HCT116 (cell line): ENCODE data around the gene PBX1. TPM values are rescaled to one million over a fixed set of nuclear protein-coding genes. Genes with fewer than 3 reads are reported as not detected.

Experiments
- ATAC-seq: fragments of 200-7000 bp; cut with Tn5 transposase; 2 replicates; pipeline ENCODE4 v1.9.1; 2020; ENCODE audit warnings: mild to moderate bottlenecking, moderate library complexity
- BruUV-seq: library from RNA; stranded (reverse); fragments of 400-500 nt; replicated peaks from 2 replicates; lab custom pipeline; 2021; lab: Mats Ljungman, UMichigan
- CTCF ChIA-PET: fragments of 300-600 bp; sonication (Branson Sonifier 250); formaldehyde crosslinking; loops from one replicate; lab custom pipeline; 2021; ENCODE audit warnings: antibody characterized with exemption; lab: Charles Lee
- POLR2A ChIA-PET: fragments of 300-600, 350-600 bp; sonication (Branson Sonifier 250); formaldehyde crosslinking; loops from one replicate; lab custom pipeline; 2021; ENCODE audit warnings: antibody characterized with exemption; lab: Charles Lee
- RAD21 ChIA-PET, 2 experiments: fragments of 300-600 bp; sonication (Branson Sonifier 250); formaldehyde crosslinking; loops; one replicate each; lab custom pipeline; 2023; ENCODE audit warnings: low total read pairs in 2 of 2; ENCODE audit not compliant: uncharacterized antibody in 2 of 2, unreplicated experiment in 2 of 2, low non-redundant PET in 1 of 2; lab: Charles Lee
- DNase-seq: peaks from one replicate; pipeline ENCODE4 v3.0.0-alpha.2; 2010; ENCODE audit warnings: low read depth, low spot score
- H2AFZ ChIP-seq: fragments of 200-600 bp; shearing (Covaris generic), sonication (generic); 2 replicates; pipeline ENCODE4 v1.6.1; 2017; ENCODE audit warnings: low read depth, mixed run types, mixed read lengths, antibody characterized with exemption, low read length; ENCODE audit not compliant: poor library complexity, severe bottlenecking
- H3K27ac ChIP-seq: 2 replicates; pipeline ENCODE4 v1.5.1; 2012; ENCODE audit warnings: low read depth, low read length
- H3K27me3 ChIP-seq: fragments of 200-600 bp; sonication (generic); 2 replicates; pipeline ENCODE4 v1.6.1; 2016; ENCODE audit warnings: mixed run types, low read length, mixed read lengths; ENCODE audit not compliant: insufficient read depth
- H3K36me3 ChIP-seq, 2 experiments: fragments of 200-500 bp in 1 of 2; fragments of 200-600 bp in 1 of 2; sonication (Bioruptor generic) in 1 of 2; sonication (generic) in 1 of 2; 2 replicates each; pipeline versions ENCODE4 v1.5.1 to v1.6.1; 2014 to 2016; ENCODE audit warnings: low read length in 2 of 2, inconsistent platforms in 1 of 2, mixed read lengths in 1 of 2, mixed run types in 1 of 2; ENCODE audit not compliant: insufficient read depth in 2 of 2, control insufficient read depth in 1 of 2
- H3K4me1 ChIP-seq, 2 experiments: fragments of 200-600 bp in 1 of 2; sonication (generic) in 1 of 2; 2 replicates each; pipeline versions ENCODE4 v1.5.1 to v1.6.1; 2012 to 2017; ENCODE audit warnings: low read length in 2 of 2, inconsistent platforms in 1 of 2, mild to moderate bottlenecking in 1 of 2, mixed read lengths in 1 of 2, mixed run types in 1 of 2, moderate library complexity in 1 of 2; ENCODE audit not compliant: insufficient read depth in 2 of 2, control insufficient read depth in 1 of 2
- H3K4me2 ChIP-seq: fragments of 200-600 bp; sonication (generic); 2 replicates; pipeline ENCODE4 v1.6.1; 2017; ENCODE audit warnings: mixed run types, low read length, mixed read lengths
- H3K4me3 ChIP-seq, 2 experiments: fragments of 200-600 bp in 1 of 2; sonication (generic) in 1 of 2; replicated peaks in 1 of 2; 2 replicates each; pipeline ENCODE4 v1.5.1; 2011 to 2016; ENCODE audit warnings: low read length in 2 of 2, control low read depth in 1 of 2, low read depth in 1 of 2, mild to moderate bottlenecking in 1 of 2, mixed read lengths in 1 of 2, mixed run types in 1 of 2
- H3K79me2 ChIP-seq: fragments of 200-600 bp; sonication (generic); 2 replicates; pipeline ENCODE4 v1.6.1; 2017; ENCODE audit warnings: mild to moderate bottlenecking, mixed run types, low read length, moderate library complexity, mixed read lengths; ENCODE audit not compliant: insufficient read depth
- H3K9ac ChIP-seq: fragments of 200-600 bp; sonication (generic); 2 replicates; pipeline ENCODE4 v1.6.1; 2016; ENCODE audit warnings: low read length, mixed read lengths
- H3K9me2 ChIP-seq: fragments of 200-600 bp; sonication (generic), shearing (Covaris generic); 2 replicates; pipeline ENCODE4 v1.6.1; 2017; ENCODE audit warnings: mixed run types, mild to moderate bottlenecking, moderate library complexity; ENCODE audit not compliant: insufficient read depth
- H3K9me3 ChIP-seq, 2 experiments: fragments of 200-500 bp in 1 of 2; fragments of 200-600 bp in 1 of 2; sonication (Bioruptor generic) in 1 of 2; sonication (generic) in 1 of 2; 2 replicates each; pipeline ENCODE4 v1.6.1; 2014 to 2017; ENCODE audit warnings: low read length in 2 of 2, mixed read lengths in 2 of 2, inconsistent platforms in 1 of 2, low read depth in 1 of 2, mild to moderate bottlenecking in 1 of 2, mixed run types in 1 of 2, moderate library complexity in 1 of 2; ENCODE audit not compliant: control insufficient read depth in 1 of 2, insufficient read depth in 1 of 2
- H4K20me1 ChIP-seq: fragments of 200-600 bp; sonication (generic), shearing (Covaris generic); 2 replicates; pipeline ENCODE4 v1.6.1; 2017; ENCODE audit warnings: mixed run types, mild to moderate bottlenecking, moderate library complexity; ENCODE audit not compliant: insufficient read depth
- CBX3 ChIP-seq: IDR thresholded peaks from 2 replicates; pipeline ENCODE4 v1.6.1; 2012; ENCODE audit warnings: low read depth
- EGR1 ChIP-seq: IDR thresholded peaks from 2 replicates; pipeline ENCODE4 v1.6.1; 2012; ENCODE audit warnings: low read depth
- EZH2 ChIP-seq: fragments of 200-600 bp; sonication (generic); IDR thresholded peaks from 2 replicates; pipeline ENCODE4 v1.6.1; 2017; ENCODE audit warnings: antibody characterized with exemption, mixed run types
- EZH2phosphoT487 ChIP-seq: fragments of 200-600 bp; IDR thresholded peaks from 2 replicates; pipeline ENCODE4 v1.6.1; 2018; ENCODE audit warnings: antibody characterized with exemption, borderline replicate concordance
- POLR2AphosphoS5 ChIP-seq: IDR thresholded peaks from 2 replicates; pipeline ENCODE4 v1.6.1; 2011; ENCODE audit warnings: mild to moderate bottlenecking, low read depth, low read length, moderate library complexity
- RAD21 ChIP-seq: IDR thresholded peaks from 2 replicates; pipeline ENCODE4 v1.6.1; 2012; ENCODE audit warnings: low read depth, mild to moderate bottlenecking
- SIN3A ChIP-seq: IDR thresholded peaks from 2 replicates; pipeline ENCODE4 v1.6.1; 2012; ENCODE audit warnings: low read depth
- SP1 ChIP-seq: IDR thresholded peaks from 2 replicates; pipeline ENCODE4 v1.6.1; 2012; ENCODE audit warnings: low read depth
- SRF ChIP-seq: IDR thresholded peaks from 2 replicates; pipeline ENCODE4 v1.6.1; 2012; ENCODE audit warnings: low read depth
- TCF7L2 ChIP-seq: IDR thresholded peaks from 2 replicates; pipeline ENCODE4 v1.7.0; 2011; ENCODE audit warnings: borderline replicate concordance, inconsistent platforms; ENCODE audit not compliant: insufficient read depth, insufficient read length; ENCODE audit errors: extremely low read depth
- YY1 ChIP-seq: IDR thresholded peaks from 2 replicates; pipeline ENCODE4 v1.6.1; 2011; ENCODE audit warnings: low read length, low read depth, moderate library complexity, mild to moderate bottlenecking; ENCODE audit not compliant: insufficient replicate concordance; ENCODE audit errors: extremely low read depth
- ZFX ChIP-seq: fragments of 450-650 bp; IDR thresholded peaks from 2 replicates; pipeline ENCODE4 v1.6.1; 2017
- ZNF274 ChIP-seq: fragments of 200-500 bp; sonication (Bioruptor generic); IDR thresholded peaks from 2 replicates; pipeline ENCODE4 v1.6.1; 2014; ENCODE audit warnings: mild to moderate bottlenecking, low read depth, low read length, inconsistent platforms
- intact Hi-C: fragments of 100-400 bp; cut with micrococcal nuclease; formaldehyde crosslinking; loops from 2 replicates; pipeline ENCODE4 v1.10.0; 2022
- total RNA-seq: library from RNA; stranded (reverse); gene quantifications from one replicate; pipeline ENCODE4 v1.2.1, GENCODE V29; 2021; ENCODE audit not compliant: unreplicated experiment
- TF ChIP-seq, protein P1 (sequence below): IDR thresholded peaks from 2 replicates; pipeline ENCODE4 v1.6.1; 2012; ENCODE audit warnings: low read depth
- TF ChIP-seq, protein P2 (sequence below): IDR thresholded peaks from 2 replicates; pipeline ENCODE4 v1.6.1; 2012
- TF ChIP-seq, protein P3 (sequence below): IDR thresholded peaks from 2 replicates; pipeline ENCODE4 v1.6.1; 2012
- TF ChIP-seq, protein P4 (sequence below), 3 experiments: fragments of 200-600 bp in 1 of 3; sonication (generic) in 1 of 3; IDR thresholded peaks in 2 of 3; conservative IDR thresholded peaks in 1 of 3; 2 replicates each; pipeline ENCODE4 v1.5.1; 2012 to 2017; ENCODE audit warnings: low read depth in 2 of 3, low read length in 2 of 3, antibody characterized with exemption in 1 of 3, borderline replicate concordance in 1 of 3, control low read depth in 1 of 3, mild to moderate bottlenecking in 1 of 3, mixed read lengths in 1 of 3, mixed run types in 1 of 3, moderate library complexity in 1 of 3; ENCODE audit not compliant: insufficient read depth in 1 of 3

Gene PBX1
- total RNA-seq, 1 experiment from 2014 or later: 29.6 TPM

DNA sequence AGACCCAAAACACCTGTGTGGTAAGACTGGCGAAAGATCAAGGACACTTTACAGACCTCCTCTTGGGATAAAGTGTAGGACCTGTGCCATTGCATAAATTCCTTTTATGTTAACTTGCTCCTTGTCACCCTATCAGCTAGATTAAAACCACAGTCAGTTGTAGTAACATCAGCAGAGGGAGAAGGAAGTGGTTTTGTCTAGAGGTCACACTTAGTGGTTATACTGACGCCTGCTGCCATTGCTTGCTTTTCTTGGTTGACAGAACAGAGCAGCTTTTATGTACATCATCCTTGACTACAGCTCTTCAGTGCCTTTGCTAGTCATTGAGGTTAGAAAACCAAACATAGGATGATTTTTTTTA lies 101.4 kb downstream of the PBX1 start (continued):
- TF ChIP-seq, protein P1, sequence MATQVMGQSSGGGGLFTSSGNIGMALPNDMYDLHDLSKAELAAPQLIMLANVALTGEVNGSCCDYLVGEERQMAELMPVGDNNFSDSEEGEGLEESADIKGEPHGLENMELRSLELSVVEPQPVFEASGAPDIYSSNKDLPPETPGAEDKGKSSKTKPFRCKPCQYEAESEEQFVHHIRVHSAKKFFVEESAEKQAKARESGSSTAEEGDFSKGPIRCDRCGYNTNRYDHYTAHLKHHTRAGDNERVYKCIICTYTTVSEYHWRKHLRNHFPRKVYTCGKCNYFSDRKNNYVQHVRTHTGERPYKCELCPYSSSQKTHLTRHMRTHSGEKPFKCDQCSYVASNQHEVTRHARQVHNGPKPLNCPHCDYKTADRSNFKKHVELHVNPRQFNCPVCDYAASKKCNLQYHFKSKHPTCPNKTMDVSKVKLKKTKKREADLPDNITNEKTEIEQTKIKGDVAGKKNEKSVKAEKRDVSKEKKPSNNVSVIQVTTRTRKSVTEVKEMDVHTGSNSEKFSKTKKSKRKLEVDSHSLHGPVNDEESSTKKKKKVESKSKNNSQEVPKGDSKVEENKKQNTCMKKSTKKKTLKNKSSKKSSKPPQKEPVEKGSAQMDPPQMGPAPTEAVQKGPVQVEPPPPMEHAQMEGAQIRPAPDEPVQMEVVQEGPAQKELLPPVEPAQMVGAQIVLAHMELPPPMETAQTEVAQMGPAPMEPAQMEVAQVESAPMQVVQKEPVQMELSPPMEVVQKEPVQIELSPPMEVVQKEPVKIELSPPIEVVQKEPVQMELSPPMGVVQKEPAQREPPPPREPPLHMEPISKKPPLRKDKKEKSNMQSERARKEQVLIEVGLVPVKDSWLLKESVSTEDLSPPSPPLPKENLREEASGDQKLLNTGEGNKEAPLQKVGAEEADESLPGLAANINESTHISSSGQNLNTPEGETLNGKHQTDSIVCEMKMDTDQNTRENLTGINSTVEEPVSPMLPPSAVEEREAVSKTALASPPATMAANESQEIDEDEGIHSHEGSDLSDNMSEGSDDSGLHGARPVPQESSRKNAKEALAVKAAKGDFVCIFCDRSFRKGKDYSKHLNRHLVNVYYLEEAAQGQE: no peak
- TF ChIP-seq EGR1 (no peak), SIN3A (no peak)
- TF ChIP-seq, protein P2, sequence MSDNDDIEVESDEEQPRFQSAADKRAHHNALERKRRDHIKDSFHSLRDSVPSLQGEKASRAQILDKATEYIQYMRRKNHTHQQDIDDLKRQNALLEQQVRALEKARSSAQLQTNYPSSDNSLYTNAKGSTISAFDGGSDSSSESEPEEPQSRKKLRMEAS: no peak
- TF ChIP-seq, all 23 proteins: peak for 4

DNA sequence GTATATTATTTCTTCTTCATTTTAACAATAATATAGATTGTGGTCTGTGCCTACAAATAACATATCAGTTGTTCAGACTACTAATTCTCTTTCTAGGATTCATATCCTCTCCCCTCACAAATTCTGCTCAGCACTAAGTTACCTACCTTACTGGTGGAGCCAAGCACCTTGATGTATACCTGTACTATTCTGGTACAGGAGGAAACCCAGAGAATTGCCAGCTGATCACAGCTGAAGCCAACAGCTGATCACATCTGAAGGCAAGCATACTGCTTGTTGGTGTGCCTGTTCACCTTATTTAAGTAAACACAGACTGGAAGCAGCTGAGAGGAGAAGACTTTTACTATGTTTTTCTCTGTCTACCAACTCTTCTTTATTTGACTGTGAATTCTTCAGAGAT lies 101.8 kb downstream of the PBX1 start:
- H3K4me1 ChIP-seq: peaks cover 34 to 39% of the 10 kb centered on the region in 2 experiments
- RAD21 ChIA-PET: no interaction called here
- H4K20me1 ChIP-seq: no peaks in the 10 kb centered on the region
- H2AFZ ChIP-seq: no peak overlapping the region
- H3K4me2 ChIP-seq: no peak overlapping the region
- peak overlapping the region; percentile 41; the same call in 1 of the 2 replicates for H3K27ac ChIP-seq
- H3K9ac ChIP-seq: no peak overlapping the region
- ATAC-seq (no peak), DNase-seq (no peak)
- intact Hi-C loops: no loop called here
- no peaks in the 10 kb centered on the region for H3K79me2 ChIP-seq
- H3K9me3 ChIP-seq: no peaks in the 10 kb centered on the region
- H3K36me3 ChIP-seq: no peaks in the 10 kb centered on the region
- TF ChIP-seq EZH2phosphoT487 (no peak), RAD21 (no peak), ZNF274 (no peak), SIN3A (no peak), ZFX (no peak), TCF7L2 (no peak), SRF (no peak), POLR2AphosphoS5 (no peak), SP1 (no peak), EZH2 (no peak), CBX3 (no peak), YY1 (no peak)
- TF ChIP-seq, protein P3, sequence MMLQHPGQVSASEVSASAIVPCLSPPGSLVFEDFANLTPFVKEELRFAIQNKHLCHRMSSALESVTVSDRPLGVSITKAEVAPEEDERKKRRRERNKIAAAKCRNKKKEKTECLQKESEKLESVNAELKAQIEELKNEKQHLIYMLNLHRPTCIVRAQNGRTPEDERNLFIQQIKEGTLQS: no peak
- TF ChIP-seq, protein P4, sequence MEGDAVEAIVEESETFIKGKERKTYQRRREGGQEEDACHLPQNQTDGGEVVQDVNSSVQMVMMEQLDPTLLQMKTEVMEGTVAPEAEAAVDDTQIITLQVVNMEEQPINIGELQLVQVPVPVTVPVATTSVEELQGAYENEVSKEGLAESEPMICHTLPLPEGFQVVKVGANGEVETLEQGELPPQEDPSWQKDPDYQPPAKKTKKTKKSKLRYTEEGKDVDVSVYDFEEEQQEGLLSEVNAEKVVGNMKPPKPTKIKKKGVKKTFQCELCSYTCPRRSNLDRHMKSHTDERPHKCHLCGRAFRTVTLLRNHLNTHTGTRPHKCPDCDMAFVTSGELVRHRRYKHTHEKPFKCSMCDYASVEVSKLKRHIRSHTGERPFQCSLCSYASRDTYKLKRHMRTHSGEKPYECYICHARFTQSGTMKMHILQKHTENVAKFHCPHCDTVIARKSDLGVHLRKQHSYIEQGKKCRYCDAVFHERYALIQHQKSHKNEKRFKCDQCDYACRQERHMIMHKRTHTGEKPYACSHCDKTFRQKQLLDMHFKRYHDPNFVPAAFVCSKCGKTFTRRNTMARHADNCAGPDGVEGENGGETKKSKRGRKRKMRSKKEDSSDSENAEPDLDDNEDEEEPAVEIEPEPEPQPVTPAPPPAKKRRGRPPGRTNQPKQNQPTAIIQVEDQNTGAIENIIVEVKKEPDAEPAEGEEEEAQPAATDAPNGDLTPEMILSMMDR (IDR thresholded peaks at IDR 0.05 in 2 of 3, conservative IDR thresholded peaks at IDR 0.05 in 1 of 3; ENCODE audit: borderline replicate concordance in 1 of 3, insufficient read depth in 1 of 3, low read depth in 2 of 3, low read length in 2 of 3): no peak
- CTCF ChIA-PET: interaction anchor here (2.0 kb wide), 1 partner anchor 13 kb away, joined by 9 read pairs; no protein-coding TSS in a partner anchor
- no peaks in the 10 kb centered on the region for H3K9me2 ChIP-seq
- BruUV-seq: TSS peak; percentile 66
- POLR2A ChIA-PET: no interaction called here
- H3K4me3 ChIP-seq: no peak overlapping the region
- no peaks in the 10 kb centered on the region for H3K27me3 ChIP-seq
